GM23338 (cell line): ENCODE results near the gene BMPER. TPM values are rescaled to one million over a fixed set of nuclear protein-coding genes. Genes with fewer than 3 reads are reported as not detected.

Experiments
- ATAC-seq: fragments of 200-7000 bp; cut with Tn5 transposase; 3 replicates; pipeline ENCODE4 v1.9.1; 2020
- DNase-seq: peaks from one replicate; pipeline ENCODE4 v3.0.0-alpha.2; 2015; ENCODE audit warnings: low spot score
- H2AFZ ChIP-seq: fragments of 200-600 bp; sonication (generic); 2 replicates; pipeline ENCODE4 v1.8.0; 2016; ENCODE audit warnings: antibody characterized with exemption, mild to moderate bottlenecking, moderate library complexity
- H3F3A ChIP-seq: fragments of 200-600 bp; sonication (generic); replicated peaks from 2 replicates; pipeline ENCODE4 v1.8.0; 2017; ENCODE audit warnings: antibody characterized with exemption, mixed run types, low read depth
- H3K27ac ChIP-seq: fragments of 200-600 bp; sonication (generic); 2 replicates; pipeline ENCODE4 v1.6.1; 2016; ENCODE audit warnings: low read depth
- H3K27me3 ChIP-seq: fragments of 200-600 bp; sonication (generic); 2 replicates; pipeline ENCODE4 v1.8.0; 2016; ENCODE audit warnings: mild to moderate bottlenecking, mixed run types, moderate library complexity; ENCODE audit not compliant: insufficient read depth
- H3K36me3 ChIP-seq: fragments of 200-600 bp; sonication (generic); 2 replicates; pipeline ENCODE4 v1.8.0; 2016; ENCODE audit warnings: mild to moderate bottlenecking; ENCODE audit not compliant: insufficient read depth
- H3K4me1 ChIP-seq: fragments of 200-600 bp; sonication (generic); 2 replicates; pipeline ENCODE4 v1.8.0; 2016; ENCODE audit warnings: mild to moderate bottlenecking, moderate library complexity; ENCODE audit not compliant: insufficient read depth
- H3K4me2 ChIP-seq: fragments of 200-600 bp; sonication (generic); 2 replicates; pipeline ENCODE4 v1.7.1; 2017; ENCODE audit warnings: mixed run types
- H3K4me3 ChIP-seq: fragments of 200-600 bp; sonication (generic); 2 replicates; pipeline ENCODE4 v1.6.1; 2016; ENCODE audit warnings: mixed run types
- H3K79me2 ChIP-seq: fragments of 200-600 bp; sonication (generic); replicated peaks from 2 replicates; pipeline ENCODE4 v1.8.0; 2017; ENCODE audit warnings: mild to moderate bottlenecking; ENCODE audit not compliant: insufficient read depth
- H3K9me2 ChIP-seq: fragments of 200-600 bp; sonication (generic); 2 replicates; pipeline ENCODE4 v1.8.0; 2017; ENCODE audit not compliant: insufficient read depth
- H4K20me1 ChIP-seq: fragments of 200-600 bp; sonication (generic); replicated peaks from 2 replicates; pipeline ENCODE4 v1.8.0; 2017; ENCODE audit warnings: mild to moderate bottlenecking; ENCODE audit not compliant: insufficient read depth
- H3K27ac Mint-ChIP-seq: 2 replicates; pipeline ENCODE4 v1.8.0; 2020; ENCODE audit warnings: inconsistent platforms, mild to moderate bottlenecking, moderate library complexity, mixed read lengths
- H3K27me3 Mint-ChIP-seq: 3 replicates; pipeline ENCODE4 v1.8.0; 2022; ENCODE audit warnings: low read depth, mild to moderate bottlenecking, moderate library complexity, mixed read lengths, inconsistent platforms; ENCODE audit not compliant: insufficient read depth, poor library complexity
- H3K36me3 Mint-ChIP-seq: 3 replicates; pipeline ENCODE4 v1.8.0; 2021; ENCODE audit warnings: low read depth, mild to moderate bottlenecking, inconsistent platforms, moderate library complexity, mixed read lengths
- H3K4me1 Mint-ChIP-seq: 3 replicates; pipeline ENCODE4 v1.8.0; 2020; ENCODE audit warnings: mild to moderate bottlenecking, inconsistent platforms, mixed read lengths
- H3K4me3 Mint-ChIP-seq: 3 replicates; pipeline ENCODE4 v1.8.0; 2021; ENCODE audit warnings: moderate library complexity, mild to moderate bottlenecking, inconsistent platforms, mixed read lengths
- H3K9me3 Mint-ChIP-seq: 3 replicates; pipeline ENCODE4 v1.8.0; 2020; ENCODE audit warnings: moderate library complexity, mild to moderate bottlenecking, inconsistent platforms, mixed read lengths
- NANOG ChIP-seq: IDR thresholded peaks from 2 replicates; pipeline ENCODE4 v1.6.1; 2016; ENCODE audit warnings: antibody characterized with exemption, borderline replicate concordance
- REST ChIP-seq: IDR thresholded peaks from one replicate; pipeline ENCODE4 v1.6.1; 2018; ENCODE audit warnings: antibody characterized with exemption; ENCODE audit not compliant: unreplicated experiment
- polyA plus RNA-seq: library from polyadenylated mRNA; unstranded; fragments of >200 nt; fragmentation: Nextera tagmentation; extraction: Ambion mirVana; gene quantifications from 2 replicates; pipeline ENCODE4 v1.2.1, GENCODE V29; 2016
- total RNA-seq: library from RNA; depleted of rRNA; stranded (reverse); fragments of >200 nt; shearing (Covaris generic); gene quantifications from 2 replicates; pipeline ENCODE4 v1.2.3, GENCODE V29; 2014
- TF ChIP-seq, protein P1 (sequence below): fragments of 250-450 bp; sonication (Bioruptor Pico); IDR thresholded peaks from 2 replicates; pipeline ENCODE4 v1.5.0; 2020; ENCODE audit warnings: mild to moderate bottlenecking, moderate library complexity

BMPER gene
- total and polyA plus RNA-seq, 2 experiments from 2014 or later, result 0.53 to 1.4 TPM

DNA sequence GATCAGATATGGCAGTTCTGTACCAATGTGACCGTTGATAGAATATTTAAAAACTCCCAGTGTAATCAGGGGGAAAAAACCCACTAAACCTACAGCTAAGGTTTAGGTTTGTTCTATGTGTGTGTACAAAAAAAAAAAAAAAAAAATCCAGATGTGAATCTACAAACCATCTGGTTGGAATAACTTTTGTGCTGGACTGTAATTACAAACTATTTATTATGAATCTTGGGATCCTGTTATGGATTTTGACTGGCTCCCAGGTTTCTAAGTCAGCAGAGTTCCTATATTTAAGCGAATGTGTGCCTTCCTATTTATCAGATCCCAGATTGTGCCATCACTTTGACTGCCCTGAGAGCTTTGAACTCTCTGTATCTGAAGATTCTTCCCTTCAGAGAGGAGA is 29.1 kb downstream of the BMPER start:
- Histone ChIP-seq H3K79me2 (no peaks in the 10 kb centered on the region), H3K4me2 (no peak overlapping the region), H3K36me3 (no peaks in the 10 kb centered on the region), H3K27ac (no peak overlapping the region), H3K4me3 (no peak overlapping the region), H2AFZ (no peak overlapping the region), H3F3A (no peaks in the 10 kb centered on the region), H4K20me1 (no peaks in the 10 kb centered on the region), H3K9me2 (no peaks in the 10 kb centered on the region; the same call in 1 of the 2 replicates), H3K27me3 (no peaks in the 10 kb centered on the region), H3K4me1 (peaks cover 9% of the 10 kb centered on the region)
- Mint-ChIP-seq H3K4me1 (peaks cover 15% of the 10 kb centered on the region), H3K27me3 (peaks cover 1% of the 10 kb centered on the region), H3K9me3 (no peaks in the 10 kb centered on the region; the same call in 2 of the 3 replicates), H3K4me3 (no peak overlapping the region), H3K27ac (no peak overlapping the region), H3K36me3 (no peaks in the 10 kb centered on the region)
- ATAC-seq, result no peak
- TF ChIP-seq NANOG, result no peak
- no peak for TF ChIP-seq REST
- TF ChIP-seq, protein P1, sequence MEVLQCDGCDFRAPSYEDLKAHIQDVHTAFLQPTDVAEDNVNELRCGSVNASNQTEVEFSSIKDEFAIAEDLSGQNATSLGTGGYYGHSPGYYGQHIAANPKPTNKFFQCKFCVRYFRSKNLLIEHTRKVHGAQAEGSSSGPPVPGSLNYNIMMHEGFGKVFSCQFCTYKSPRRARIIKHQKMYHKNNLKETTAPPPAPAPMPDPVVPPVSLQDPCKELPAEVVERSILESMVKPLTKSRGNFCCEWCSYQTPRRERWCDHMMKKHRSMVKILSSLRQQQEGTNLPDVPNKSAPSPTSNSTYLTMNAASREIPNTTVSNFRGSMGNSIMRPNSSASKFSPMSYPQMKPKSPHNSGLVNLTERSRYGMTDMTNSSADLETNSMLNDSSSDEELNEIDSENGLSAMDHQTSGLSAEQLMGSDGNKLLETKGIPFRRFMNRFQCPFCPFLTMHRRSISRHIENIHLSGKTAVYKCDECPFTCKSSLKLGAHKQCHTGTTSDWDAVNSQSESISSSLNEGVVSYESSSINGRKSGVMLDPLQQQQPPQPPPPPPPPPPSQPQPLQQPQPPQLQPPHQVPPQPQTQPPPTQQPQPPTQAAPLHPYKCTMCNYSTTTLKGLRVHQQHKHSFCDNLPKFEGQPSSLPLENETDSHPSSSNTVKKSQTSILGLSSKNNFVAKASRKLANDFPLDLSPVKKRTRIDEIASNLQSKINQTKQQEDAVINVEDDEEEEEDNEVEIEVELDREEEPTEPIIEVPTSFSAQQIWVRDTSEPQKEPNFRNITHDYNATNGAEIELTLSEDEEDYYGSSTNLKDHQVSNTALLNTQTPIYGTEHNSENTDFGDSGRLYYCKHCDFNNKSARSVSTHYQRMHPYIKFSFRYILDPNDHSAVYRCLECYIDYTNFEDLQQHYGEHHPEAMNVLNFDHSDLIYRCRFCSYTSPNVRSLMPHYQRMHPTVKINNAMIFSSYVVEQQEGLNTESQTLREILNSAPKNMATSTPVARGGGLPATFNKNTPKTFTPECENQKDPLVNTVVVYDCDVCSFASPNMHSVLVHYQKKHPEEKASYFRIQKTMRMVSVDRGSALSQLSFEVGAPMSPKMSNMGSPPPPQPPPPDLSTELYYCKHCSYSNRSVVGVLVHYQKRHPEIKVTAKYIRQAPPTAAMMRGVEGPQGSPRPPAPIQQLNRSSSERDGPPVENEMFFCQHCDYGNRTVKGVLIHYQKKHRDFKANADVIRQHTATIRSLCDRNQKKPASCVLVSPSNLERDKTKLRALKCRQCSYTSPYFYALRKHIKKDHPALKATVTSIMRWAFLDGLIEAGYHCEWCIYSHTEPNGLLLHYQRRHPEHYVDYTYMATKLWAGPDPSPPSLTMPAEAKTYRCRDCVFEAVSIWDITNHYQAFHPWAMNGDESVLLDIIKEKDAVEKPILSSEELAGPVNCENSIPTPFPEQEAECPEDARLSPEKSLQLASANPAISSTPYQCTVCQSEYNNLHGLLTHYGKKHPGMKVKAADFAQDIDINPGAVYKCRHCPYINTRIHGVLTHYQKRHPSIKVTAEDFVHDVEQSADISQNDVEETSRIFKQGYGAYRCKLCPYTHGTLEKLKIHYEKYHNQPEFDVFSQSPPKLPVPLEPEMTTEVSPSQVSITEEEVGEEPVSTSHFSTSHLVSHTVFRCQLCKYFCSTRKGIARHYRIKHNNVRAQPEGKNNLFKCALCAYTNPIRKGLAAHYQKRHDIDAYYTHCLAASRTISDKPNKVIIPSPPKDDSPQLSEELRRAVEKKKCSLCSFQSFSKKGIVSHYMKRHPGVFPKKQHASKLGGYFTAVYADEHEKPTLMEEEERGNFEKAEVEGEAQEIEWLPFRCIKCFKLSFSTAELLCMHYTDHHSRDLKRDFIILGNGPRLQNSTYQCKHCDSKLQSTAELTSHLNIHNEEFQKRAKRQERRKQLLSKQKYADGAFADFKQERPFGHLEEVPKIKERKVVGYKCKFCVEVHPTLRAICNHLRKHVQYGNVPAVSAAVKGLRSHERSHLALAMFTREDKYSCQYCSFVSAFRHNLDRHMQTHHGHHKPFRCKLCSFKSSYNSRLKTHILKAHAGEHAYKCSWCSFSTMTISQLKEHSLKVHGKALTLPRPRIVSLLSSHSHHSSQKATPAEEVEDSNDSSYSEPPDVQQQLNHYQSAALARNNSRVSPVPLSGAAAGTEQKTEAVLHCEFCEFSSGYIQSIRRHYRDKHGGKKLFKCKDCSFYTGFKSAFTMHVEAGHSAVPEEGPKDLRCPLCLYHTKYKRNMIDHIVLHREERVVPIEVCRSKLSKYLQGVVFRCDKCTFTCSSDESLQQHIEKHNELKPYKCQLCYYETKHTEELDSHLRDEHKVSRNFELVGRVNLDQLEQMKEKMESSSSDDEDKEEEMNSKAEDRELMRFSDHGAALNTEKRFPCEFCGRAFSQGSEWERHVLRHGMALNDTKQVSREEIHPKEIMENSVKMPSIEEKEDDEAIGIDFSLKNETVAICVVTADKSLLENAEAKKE (CRISPR knock-in tag), result no peak
- DNase-seq, result no peak
